ENCODE results near the gene ITPR2.

ITPR2 gene

DNA sequence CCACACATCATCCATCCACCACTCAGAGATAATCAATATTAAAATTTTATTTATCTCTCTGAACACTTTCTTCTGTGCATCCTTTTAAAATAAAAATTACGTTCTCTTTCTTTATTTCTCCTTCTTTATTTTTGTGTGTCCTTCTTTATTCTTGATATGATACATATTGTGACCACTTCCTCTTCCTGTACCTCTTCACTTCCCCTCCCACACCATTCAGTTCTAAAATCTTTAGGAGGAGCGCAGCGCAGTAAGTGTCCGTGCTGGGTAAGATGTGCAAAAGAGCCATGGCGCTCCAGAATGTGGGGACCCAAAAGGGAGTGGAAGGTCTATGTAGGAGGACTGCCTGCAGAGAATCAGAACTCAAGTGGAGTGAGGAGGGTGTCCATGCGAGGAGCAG, 256.7 kb downstream of the ITPR2 start:
- TF ChIP-seq, protein P1, sequence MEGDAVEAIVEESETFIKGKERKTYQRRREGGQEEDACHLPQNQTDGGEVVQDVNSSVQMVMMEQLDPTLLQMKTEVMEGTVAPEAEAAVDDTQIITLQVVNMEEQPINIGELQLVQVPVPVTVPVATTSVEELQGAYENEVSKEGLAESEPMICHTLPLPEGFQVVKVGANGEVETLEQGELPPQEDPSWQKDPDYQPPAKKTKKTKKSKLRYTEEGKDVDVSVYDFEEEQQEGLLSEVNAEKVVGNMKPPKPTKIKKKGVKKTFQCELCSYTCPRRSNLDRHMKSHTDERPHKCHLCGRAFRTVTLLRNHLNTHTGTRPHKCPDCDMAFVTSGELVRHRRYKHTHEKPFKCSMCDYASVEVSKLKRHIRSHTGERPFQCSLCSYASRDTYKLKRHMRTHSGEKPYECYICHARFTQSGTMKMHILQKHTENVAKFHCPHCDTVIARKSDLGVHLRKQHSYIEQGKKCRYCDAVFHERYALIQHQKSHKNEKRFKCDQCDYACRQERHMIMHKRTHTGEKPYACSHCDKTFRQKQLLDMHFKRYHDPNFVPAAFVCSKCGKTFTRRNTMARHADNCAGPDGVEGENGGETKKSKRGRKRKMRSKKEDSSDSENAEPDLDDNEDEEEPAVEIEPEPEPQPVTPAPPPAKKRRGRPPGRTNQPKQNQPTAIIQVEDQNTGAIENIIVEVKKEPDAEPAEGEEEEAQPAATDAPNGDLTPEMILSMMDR (IDR thresholded peaks at IDR 0.05; ENCODE audit: low read depth, low read length, missing control alignments): no peak
- no peak for DNase-seq (ENCODE audit: low read depth)
- no peak overlapping the region for H3K4me3 ChIP-seq (ENCODE audit: low read depth, low read length)

DNA sequence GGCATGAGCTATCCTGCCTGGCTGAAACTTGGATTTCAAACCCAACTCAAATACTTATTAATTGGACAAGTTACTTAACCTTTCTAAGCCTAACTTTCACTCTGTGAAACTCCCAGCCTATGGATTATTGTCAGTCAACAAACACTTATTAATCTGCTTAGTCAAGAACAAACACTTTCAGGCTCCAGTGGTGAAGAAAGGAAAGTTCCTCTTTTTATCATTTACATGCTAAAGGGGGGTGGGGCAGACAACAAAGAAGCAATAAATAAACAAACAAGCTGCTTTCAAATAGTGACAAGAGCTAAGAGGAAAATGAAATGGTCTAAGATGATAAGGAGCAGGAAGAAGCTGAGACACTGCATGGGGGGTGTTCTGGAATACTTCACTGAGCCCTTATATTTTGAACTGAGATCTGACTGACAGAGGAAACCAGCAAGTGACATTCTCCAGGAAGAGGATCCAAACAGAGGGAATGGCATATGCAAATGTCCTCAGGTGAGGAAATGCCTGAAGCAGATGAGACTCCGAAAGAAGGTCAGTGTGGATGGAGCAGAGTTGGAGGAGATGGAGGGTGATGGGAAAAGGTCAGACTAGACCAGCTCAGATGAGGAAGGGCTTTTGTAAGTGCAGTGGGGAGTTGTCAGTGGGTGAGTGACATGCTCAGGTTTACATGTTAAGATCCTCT, 259.6 kb downstream of the ITPR2 start:
- no peak for DNase-seq (ENCODE audit: low read depth)
- TF ChIP-seq, protein P1 (IDR thresholded peaks at IDR 0.05; ENCODE audit: low read depth, low read length, missing control alignments): no peak
- no peak overlapping the region for H3K4me3 ChIP-seq (ENCODE audit: low read depth, low read length)

DNA sequence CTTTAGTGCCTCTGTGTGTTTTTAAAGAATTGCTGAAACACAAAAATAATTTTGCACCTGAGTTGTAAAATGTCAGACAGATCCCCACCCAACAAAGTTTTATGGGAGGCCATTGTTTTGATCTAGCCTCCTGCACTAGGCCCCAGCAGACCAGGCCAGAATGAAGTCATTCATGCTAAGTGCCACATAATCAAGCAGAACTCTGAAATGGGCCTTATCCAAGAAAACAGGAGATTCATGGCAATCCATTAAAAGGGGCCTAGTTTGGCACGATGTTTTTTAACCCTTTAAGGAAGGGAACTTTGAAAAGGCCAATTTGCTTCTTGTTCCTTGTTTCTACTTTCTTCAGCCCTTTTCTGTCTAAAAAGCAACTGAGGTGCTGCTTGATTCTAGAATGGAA, 260.9 kb downstream of the ITPR2 start:
- no peak for DNase-seq (ENCODE audit: low read depth)
- TF ChIP-seq, protein P1 (IDR thresholded peaks at IDR 0.05; ENCODE audit: low read depth, low read length, missing control alignments): no peak
- no peak overlapping the region for H3K4me3 ChIP-seq (ENCODE audit: low read depth, low read length)

DNA sequence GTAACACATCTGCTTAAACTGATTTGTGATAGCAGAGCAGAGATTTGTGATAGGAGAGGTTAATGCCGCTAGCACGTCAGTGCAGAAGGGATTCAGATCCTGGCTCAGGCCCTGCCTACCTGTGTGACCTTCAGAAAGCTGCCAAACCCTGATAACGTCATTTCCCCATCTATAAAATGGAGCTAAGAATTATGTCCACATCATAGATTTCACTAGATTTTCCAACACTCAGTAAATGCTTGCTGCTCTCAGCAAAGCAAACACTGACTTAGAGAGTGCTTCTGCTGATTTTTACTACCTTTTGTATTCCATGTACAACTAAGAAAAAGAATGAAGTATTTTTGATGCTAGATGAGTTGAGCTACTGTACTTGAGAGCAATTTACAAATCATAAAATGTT, 261.4 kb downstream of the ITPR2 start:
- DNase-seq (ENCODE audit: low read depth): no peak
- no peak overlapping the region for H3K4me3 ChIP-seq (ENCODE audit: low read depth, low read length)
- TF ChIP-seq, protein P1 (IDR thresholded peaks at IDR 0.05; ENCODE audit: low read depth, low read length, missing control alignments): no peak

DNA sequence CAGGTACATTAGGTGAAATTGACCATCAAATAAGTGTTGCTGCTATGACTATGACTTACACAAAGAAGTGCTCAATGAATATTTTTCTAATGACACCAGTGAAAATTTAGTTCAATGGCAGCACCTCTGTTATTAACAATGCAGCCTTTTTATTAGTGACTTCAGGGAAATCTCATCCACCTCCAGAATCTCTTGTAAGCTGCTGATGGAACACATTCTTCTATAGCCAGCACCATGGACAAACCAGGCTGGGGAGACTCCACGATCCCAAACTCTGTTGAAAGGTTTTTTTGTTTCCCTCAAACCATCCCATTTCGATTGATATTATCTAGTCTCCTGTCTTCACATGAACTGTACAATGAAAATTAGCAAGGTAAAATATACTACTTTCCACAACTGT, 265.9 kb downstream of the ITPR2 start:
- no peak overlapping the region for H3K4me3 ChIP-seq (ENCODE audit: low read depth, low read length)
- no peak for DNase-seq (ENCODE audit: low read depth)
- TF ChIP-seq, protein P1 (IDR thresholded peaks at IDR 0.05; ENCODE audit: low read depth, low read length, missing control alignments): no peak

DNA sequence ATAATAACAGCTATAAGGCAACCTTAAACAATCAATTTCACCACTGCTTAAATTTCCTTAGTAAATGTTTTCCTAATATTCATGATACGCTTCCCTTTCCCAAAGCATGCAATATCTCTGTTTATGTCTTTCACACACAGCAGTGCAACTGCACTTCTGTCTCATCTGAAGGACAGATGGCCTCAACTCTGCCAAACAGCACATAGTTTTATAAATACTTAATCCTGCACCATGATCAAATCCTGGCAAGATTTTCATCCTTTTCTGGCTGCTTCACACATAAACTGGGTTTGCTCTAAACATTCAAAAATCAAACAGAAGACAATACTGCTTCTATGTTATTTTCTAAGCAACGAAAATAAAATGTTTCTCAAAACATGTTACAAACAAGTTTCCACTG, 266.3 kb downstream of the ITPR2 start:
- TF ChIP-seq, protein P1 (IDR thresholded peaks at IDR 0.05; ENCODE audit: low read depth, low read length, missing control alignments): no peak
- no peak for DNase-seq (ENCODE audit: low read depth)
- H3K4me3 ChIP-seq (ENCODE audit: low read depth, low read length): no peak overlapping the region

DNA sequence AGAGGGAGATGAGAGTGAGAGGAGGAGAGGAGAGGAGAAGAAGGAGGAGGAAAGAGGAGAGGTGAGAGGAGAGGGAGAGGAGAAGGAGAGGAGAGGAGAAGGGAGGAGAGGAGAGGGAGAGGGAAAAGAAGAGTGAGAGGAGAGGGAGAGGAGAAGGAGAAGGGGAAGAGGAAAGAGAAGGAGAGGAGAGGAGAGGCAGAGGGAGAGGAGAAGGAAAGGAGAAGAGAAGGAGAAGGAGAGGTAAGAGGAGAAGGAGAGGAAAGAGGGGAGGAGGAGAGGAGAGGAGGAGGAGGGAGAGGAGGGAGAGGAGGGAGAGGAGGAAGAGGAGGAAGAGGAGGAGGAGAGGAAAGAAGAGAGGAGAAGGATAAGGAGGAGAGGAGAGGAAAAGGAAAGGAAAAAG, 266.8 kb downstream of the ITPR2 start:
- no peak for DNase-seq (ENCODE audit: low read depth)
- H3K4me3 ChIP-seq (ENCODE audit: low read depth, low read length): no peak overlapping the region
- TF ChIP-seq, protein P1 (IDR thresholded peaks at IDR 0.05; ENCODE audit: low read depth, low read length, missing control alignments): no peak
